Measurements from ENCODE around the gene PLAAT2.
"Not testable (repeated sequence)": the region's sequence is repeated elsewhere in the genome, so short reads cannot be mapped to it uniquely, and the experiment has no call there.

Gene PLAAT2

GRCh38 chr11:63563201-63564055 lies at the start of gene PLAAT2:
TSS of gene PLAAT2 (minus strand) at chr11:63563379. CDS start at chr11:63563324, 55 bp downstream.
- no peak for DNase-seq

GRCh38 chr11:63612181-63612580 lies 49.0 kb upstream of the PLAAT2 start:
- DNase-seq: no peak

- DNase-seq: no peak
These were observed 48.2 kb upstream of the PLAAT2 start for GRCh38 chr11:63611395-63611747.

- DNase-seq: no peak
These were observed 47.6 kb upstream of the PLAAT2 start for GRCh38 chr11:63610604-63611394.

- DNase-seq: no peak
These were observed 46.9 kb upstream of the PLAAT2 start for GRCh38 chr11:63609971-63610580.

- DNase-seq: no peak
These were observed 46.4 kb upstream of the PLAAT2 start for GRCh38 chr11:63609536-63609935.

- DNase-seq: no peak
These were observed 45.5 kb upstream of the PLAAT2 start for GRCh38 chr11:63608353-63609345.

GRCh38 chr11:63603180-63603518 lies 40.0 kb upstream of the PLAAT2 start:
- DNase-seq: no peak

- not testable (repeated sequence) for DNase-seq
These were observed 39.4 kb upstream of the PLAAT2 start for GRCh38 chr11:63602290-63603179.

- DNase-seq: no peak
These were observed 36.3 kb upstream of the PLAAT2 start for GRCh38 chr11:63599211-63600122.

GRCh38 chr11:63598556-63598955 lies 35.4 kb upstream of the PLAAT2 start:
- DNase-seq: no peak

- no peak for DNase-seq
These were observed 32.1 kb upstream of the PLAAT2 start for GRCh38 chr11:63595296-63595695.

- no peak for DNase-seq
These were observed 29.8 kb upstream of the PLAAT2 start for GRCh38 chr11:63592975-63593395.

- no peak for DNase-seq
These were observed 27.0 kb upstream of the PLAAT2 start for GRCh38 chr11:63590024-63590788.

- no peak for DNase-seq
These were observed 25.8 kb upstream of the PLAAT2 start for GRCh38 chr11:63589000-63589399.

GRCh38 chr11:63586451-63587166 lies 23.4 kb upstream of the PLAAT2 start:
- no peak for DNase-seq

- no peak for DNase-seq
These were observed 20.1 kb upstream of the PLAAT2 start for GRCh38 chr11:63583357-63583677.

GRCh38 chr11:63581224-63581623 lies 18.0 kb upstream of the PLAAT2 start:
- DNase-seq: not testable (repeated sequence)

- DNase-seq: not testable (repeated sequence)
These were observed 15.7 kb upstream of the PLAAT2 start for GRCh38 chr11:63578882-63579281.

Measured in stimulated activated CD4-positive, alpha-beta T cell treated with anti-CD3 and anti-CD28 coated beads, Interleukin-1b, Interleukin-23, amount 100 ng/mL, for 48 hours (primary cell).